ENCODE data around the gene HMCN2. TPM values are rescaled to one million over a fixed set of nuclear protein-coding genes. Genes with fewer than 3 reads are reported as not detected.

HMCN2 gene
- total and polyA plus RNA-seq, 2 donors from 2014 or later = 0.99 to 8.6 TPM

DNA sequence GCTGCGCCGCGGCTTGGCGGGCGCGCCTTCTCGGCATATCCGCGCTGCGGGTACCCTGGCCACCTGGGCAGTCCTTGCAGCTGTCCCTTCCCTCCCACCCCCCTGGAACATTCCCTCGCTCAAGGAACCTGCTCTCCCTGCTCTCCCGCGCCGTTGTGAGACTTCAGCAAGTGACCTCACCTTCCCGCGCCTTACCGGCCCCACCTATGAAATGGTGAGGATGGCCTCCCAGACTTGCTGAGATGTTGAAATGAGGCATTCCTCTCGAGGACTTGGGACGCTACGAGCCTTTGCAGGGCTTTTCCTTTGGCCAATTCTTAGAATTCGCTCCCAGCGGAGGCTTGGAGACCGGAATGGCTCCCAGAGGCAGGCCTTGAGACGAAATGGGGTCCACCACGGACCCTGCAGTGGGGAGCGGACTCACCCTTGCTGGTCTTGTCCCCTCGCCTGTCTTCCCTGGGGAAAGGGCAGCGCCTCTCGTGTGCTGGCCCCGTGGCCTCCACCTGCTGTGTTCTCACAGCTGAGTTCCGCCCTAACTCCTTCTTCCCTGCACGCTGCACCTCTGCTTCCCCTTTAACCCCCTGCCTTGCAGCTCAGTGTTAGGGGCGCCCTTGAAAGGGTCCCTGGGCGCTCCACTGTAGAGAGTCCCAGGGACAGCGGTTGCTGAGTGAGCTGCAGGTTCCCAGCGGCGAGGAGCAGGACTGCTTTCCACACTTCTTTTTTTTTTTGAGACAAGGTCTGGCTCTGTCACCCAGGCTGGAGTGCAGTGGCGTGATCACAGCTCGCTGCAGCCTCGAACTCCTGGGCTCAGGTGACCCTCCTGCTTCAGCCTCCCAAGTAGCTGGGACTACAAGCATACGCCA is 907 bp downstream of the HMCN2 start:
- DNase-seq (peak in 4 of 5 donors; percentile 40 to 53 (median 46)), FAIRE-seq (no peak)
- intact Hi-C loops (cut with DNase I) = no loop called here
- no peak overlapping the region for H3K4me3 ChIP-seq (ENCODE audit: low read length in 3 of 3)
- TF ChIP-seq, protein P1, sequence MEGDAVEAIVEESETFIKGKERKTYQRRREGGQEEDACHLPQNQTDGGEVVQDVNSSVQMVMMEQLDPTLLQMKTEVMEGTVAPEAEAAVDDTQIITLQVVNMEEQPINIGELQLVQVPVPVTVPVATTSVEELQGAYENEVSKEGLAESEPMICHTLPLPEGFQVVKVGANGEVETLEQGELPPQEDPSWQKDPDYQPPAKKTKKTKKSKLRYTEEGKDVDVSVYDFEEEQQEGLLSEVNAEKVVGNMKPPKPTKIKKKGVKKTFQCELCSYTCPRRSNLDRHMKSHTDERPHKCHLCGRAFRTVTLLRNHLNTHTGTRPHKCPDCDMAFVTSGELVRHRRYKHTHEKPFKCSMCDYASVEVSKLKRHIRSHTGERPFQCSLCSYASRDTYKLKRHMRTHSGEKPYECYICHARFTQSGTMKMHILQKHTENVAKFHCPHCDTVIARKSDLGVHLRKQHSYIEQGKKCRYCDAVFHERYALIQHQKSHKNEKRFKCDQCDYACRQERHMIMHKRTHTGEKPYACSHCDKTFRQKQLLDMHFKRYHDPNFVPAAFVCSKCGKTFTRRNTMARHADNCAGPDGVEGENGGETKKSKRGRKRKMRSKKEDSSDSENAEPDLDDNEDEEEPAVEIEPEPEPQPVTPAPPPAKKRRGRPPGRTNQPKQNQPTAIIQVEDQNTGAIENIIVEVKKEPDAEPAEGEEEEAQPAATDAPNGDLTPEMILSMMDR (IDR thresholded peaks at IDR 0.05; ENCODE audit: borderline replicate concordance, extremely low read depth, insufficient read depth) = no peak
- H3K36me3 ChIP-seq (ENCODE audit: control insufficient read depth in 2 of 3, insufficient read depth in 3 of 3, low read length in 3 of 3) = no peaks in the 10 kb centered on the region
- H3K9me3 ChIP-seq (ENCODE audit: control insufficient read depth in 2 of 3, insufficient read depth in 1 of 3, low read length in 3 of 3) = no peaks in the 10 kb centered on the region
- H3K4me1 ChIP-seq (ENCODE audit: control insufficient read depth in 2 of 3, insufficient read depth in 2 of 3, low read depth in 1 of 3, low read length in 3 of 3) = peaks cover 0 to 2% (median 0%) of the 10 kb centered on the region in 3 donors
- H3K27me3 ChIP-seq (ENCODE audit: control insufficient read depth, insufficient read depth, low read length) = peaks cover 9% of the 10 kb centered on the region
- no peak overlapping the region for H3K27ac ChIP-seq (ENCODE audit: low read depth in 2 of 2, low read length in 2 of 2)
- no peak overlapping the region for H3K9ac ChIP-seq (ENCODE audit: low read length in 3 of 3)

DNA sequence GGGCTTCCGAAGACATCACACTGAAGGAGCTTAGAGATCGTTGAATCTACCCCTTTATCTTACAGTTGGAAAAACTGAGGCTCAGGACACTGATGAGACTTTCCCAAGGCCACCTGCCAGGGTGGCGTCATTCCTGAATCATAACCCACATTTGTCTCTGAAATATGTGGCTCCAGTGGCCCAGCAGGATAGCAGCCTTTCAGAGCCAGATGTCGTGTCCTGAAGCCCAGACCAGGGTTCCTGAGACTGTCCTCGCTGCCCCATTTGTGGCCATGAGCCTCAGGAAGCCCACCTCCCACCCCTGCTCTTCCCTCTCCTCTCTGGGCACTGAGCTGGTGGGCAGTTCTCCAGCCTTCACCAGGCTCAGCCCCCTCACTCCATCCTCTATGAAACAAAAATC is 2.4 kb downstream of the HMCN2 start:
- DNase-seq (no peak), FAIRE-seq (no peak)
- H3K27me3 ChIP-seq (ENCODE audit: control insufficient read depth, insufficient read depth, low read length) = peaks cover 11% of the 10 kb centered on the region
- H3K27ac ChIP-seq (ENCODE audit: low read depth in 2 of 2, low read length in 2 of 2) = no peak overlapping the region
- H3K9ac ChIP-seq (ENCODE audit: low read length in 3 of 3) = no peak overlapping the region
- H3K9me3 ChIP-seq (ENCODE audit: control insufficient read depth in 2 of 3, insufficient read depth in 1 of 3, low read length in 3 of 3) = no peaks in the 10 kb centered on the region
- TF ChIP-seq, protein P1 (IDR thresholded peaks at IDR 0.05; ENCODE audit: borderline replicate concordance, extremely low read depth, insufficient read depth) = no peak
- H3K4me1 ChIP-seq (ENCODE audit: control insufficient read depth in 2 of 3, insufficient read depth in 2 of 3, low read depth in 1 of 3, low read length in 3 of 3) = peaks cover 0 to 2% (median 0%) of the 10 kb centered on the region in 3 donors
- H3K4me3 ChIP-seq (ENCODE audit: low read length in 3 of 3) = no peak overlapping the region
- H3K36me3 ChIP-seq (ENCODE audit: control insufficient read depth in 2 of 3, insufficient read depth in 3 of 3, low read length in 3 of 3) = no peaks in the 10 kb centered on the region
- intact Hi-C loops (cut with DNase I) = no loop called here

DNA sequence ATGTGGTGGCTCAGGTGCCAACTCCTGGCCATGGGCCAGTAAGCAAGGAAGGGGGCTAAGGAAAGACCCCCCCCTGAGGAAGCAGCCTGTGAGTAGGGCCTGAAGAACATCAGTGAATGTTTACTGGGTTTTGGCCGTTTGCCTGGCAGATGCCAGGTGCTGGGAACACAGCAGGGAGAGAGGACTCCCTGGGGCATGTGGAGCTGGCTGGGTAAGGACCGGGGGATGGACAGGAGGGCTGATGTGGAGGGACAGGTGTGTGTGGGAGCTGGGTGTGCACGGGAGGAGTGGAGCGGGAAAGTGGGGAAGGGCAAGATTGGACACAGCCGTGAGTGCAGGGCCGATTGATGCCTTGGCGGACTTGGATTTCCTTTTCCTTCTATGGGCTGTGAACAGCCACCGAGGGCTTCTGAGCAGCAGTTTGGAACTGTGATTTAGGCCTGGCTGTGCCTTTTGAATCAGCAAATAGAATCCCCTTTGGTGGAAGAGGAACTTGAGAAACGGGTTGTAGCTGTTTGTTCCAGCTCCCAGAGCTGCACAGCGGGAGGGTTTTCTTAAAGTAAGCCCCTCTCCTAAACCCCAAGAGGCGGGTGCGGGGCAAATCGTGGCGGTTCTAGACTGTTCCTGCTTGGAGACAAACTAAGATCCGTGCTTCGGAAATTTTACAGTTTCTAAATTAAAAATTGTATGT is 3.1 kb downstream of the HMCN2 start:
- Histone ChIP-seq H3K27me3 (ENCODE audit: control insufficient read depth, insufficient read depth, low read length) (peaks cover 11% of the 10 kb centered on the region), H3K9ac (ENCODE audit: low read length in 3 of 3) (no peak overlapping the region), H3K27ac (ENCODE audit: low read depth in 2 of 2, low read length in 2 of 2) (no peak overlapping the region), H3K4me1 (ENCODE audit: control insufficient read depth in 2 of 3, insufficient read depth in 2 of 3, low read depth in 1 of 3, low read length in 3 of 3) (peaks cover 0 to 2% (median 0%) of the 10 kb centered on the region in 3 donors), H3K4me3 (ENCODE audit: low read length in 3 of 3) (no peak overlapping the region), H3K36me3 (ENCODE audit: control insufficient read depth in 2 of 3, insufficient read depth in 3 of 3, low read length in 3 of 3) (no peaks in the 10 kb centered on the region), H3K9me3 (ENCODE audit: control insufficient read depth in 2 of 3, insufficient read depth in 1 of 3, low read length in 3 of 3) (no peaks in the 10 kb centered on the region)
- peak in 1 of 5 donors; percentile 19 for DNase-seq
- no peak for FAIRE-seq
- TF ChIP-seq, protein P1 (IDR thresholded peaks at IDR 0.05; ENCODE audit: borderline replicate concordance, extremely low read depth, insufficient read depth) = no peak
- intact Hi-C loops (cut with DNase I) = no loop called here
